Measurements from ENCODE around the gene ATP5PD. TPM values are rescaled to one million over a fixed set of nuclear protein-coding genes. Genes with fewer than 3 reads are reported as not detected.

Gene ATP5PD
- total RNA-seq, 1 experiment from 2014 or later = 383 TPM

GRCh38 chr17:75079023-75079373 lies 32.2 kb upstream of the ATP5PD start (continued):
- TF ChIP-seq IRF2 (CRISPR knock-in tag; IDR thresholded peaks at IDR 0.05; ENCODE audit: borderline replicate concordance, low read depth) = no peak
- no peak for TF ChIP-seq ZNF512 (CRISPR knock-in tag; IDR thresholded peaks at IDR 0.05; ENCODE audit: borderline replicate concordance)

GRCh38 chr17:75078284-75079022 lies 31.7 kb upstream of the ATP5PD start:
- TF ChIP-seq MYBL2 (CRISPR knock-in tag; IDR thresholded peaks at IDR 0.05) (no peak), NFYB (CRISPR knock-in tag; conservative IDR thresholded peaks at IDR 0.05; ENCODE audit: low read depth) (no peak), ZNF512 (CRISPR knock-in tag; IDR thresholded peaks at IDR 0.05; ENCODE audit: borderline replicate concordance) (no peak), SP1 (CRISPR knock-in tag; conservative IDR thresholded peaks at IDR 0.05) (no peak), FOXP1 (CRISPR knock-in tag; IDR thresholded peaks at IDR 0.05; ENCODE audit: borderline replicate concordance) (no peak), MXD4 (CRISPR knock-in tag; IDR thresholded peaks at IDR 0.05; ENCODE audit: borderline replicate concordance) (no peak)
- TF ChIP-seq, protein P1, sequence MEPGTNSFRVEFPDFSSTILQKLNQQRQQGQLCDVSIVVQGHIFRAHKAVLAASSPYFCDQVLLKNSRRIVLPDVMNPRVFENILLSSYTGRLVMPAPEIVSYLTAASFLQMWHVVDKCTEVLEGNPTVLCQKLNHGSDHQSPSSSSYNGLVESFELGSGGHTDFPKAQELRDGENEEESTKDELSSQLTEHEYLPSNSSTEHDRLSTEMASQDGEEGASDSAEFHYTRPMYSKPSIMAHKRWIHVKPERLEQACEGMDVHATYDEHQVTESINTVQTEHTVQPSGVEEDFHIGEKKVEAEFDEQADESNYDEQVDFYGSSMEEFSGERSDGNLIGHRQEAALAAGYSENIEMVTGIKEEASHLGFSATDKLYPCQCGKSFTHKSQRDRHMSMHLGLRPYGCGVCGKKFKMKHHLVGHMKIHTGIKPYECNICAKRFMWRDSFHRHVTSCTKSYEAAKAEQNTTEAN (CRISPR knock-in tag; IDR thresholded peaks at IDR 0.05) = no peak
- TF ChIP-seq, protein P2, sequence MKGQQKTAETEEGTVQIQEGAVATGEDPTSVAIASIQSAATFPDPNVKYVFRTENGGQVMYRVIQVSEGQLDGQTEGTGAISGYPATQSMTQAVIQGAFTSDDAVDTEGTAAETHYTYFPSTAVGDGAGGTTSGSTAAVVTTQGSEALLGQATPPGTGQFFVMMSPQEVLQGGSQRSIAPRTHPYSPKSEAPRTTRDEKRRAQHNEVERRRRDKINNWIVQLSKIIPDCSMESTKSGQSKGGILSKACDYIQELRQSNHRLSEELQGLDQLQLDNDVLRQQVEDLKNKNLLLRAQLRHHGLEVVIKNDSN (CRISPR knock-in tag; IDR thresholded peaks at IDR 0.05) = no peak
- no peaks in the 10 kb centered on the region for H3K9me3 Mint-ChIP-seq
- POLR2A ChIA-PET = interaction anchor here (1.3 to 1.9 kb wide), 2 partner anchors 8 to 10 kb away, joined by 4 to 6 read pairs; partner anchors contain the start of gene SLC16A5
- no peaks in the 10 kb centered on the region for H3K36me3 Mint-ChIP-seq
- peaks cover 12% of the 10 kb centered on the region for H3K27me3 Mint-ChIP-seq (ENCODE audit: low read depth)
- ATAC-seq = no peak
- no peak overlapping the region for H3K4me3 Mint-ChIP-seq
- peaks cover 31% of the 10 kb centered on the region for H3K4me1 Mint-ChIP-seq
- CTCF ChIA-PET = interaction anchor here (0.6 to 3.1 kb wide), 12 partner anchors 9 to 162 kb away, joined by 3 to 13 read pairs (median 8); partner anchors contain the start of gene SLC16A5
- 0 out of 2 replicates have a peak overlapping the region, but pooled peaks have one; percentile 41 for H3K27ac Mint-ChIP-seq
- no peak for DNase-seq (ENCODE audit: low spot score)

DNA sequence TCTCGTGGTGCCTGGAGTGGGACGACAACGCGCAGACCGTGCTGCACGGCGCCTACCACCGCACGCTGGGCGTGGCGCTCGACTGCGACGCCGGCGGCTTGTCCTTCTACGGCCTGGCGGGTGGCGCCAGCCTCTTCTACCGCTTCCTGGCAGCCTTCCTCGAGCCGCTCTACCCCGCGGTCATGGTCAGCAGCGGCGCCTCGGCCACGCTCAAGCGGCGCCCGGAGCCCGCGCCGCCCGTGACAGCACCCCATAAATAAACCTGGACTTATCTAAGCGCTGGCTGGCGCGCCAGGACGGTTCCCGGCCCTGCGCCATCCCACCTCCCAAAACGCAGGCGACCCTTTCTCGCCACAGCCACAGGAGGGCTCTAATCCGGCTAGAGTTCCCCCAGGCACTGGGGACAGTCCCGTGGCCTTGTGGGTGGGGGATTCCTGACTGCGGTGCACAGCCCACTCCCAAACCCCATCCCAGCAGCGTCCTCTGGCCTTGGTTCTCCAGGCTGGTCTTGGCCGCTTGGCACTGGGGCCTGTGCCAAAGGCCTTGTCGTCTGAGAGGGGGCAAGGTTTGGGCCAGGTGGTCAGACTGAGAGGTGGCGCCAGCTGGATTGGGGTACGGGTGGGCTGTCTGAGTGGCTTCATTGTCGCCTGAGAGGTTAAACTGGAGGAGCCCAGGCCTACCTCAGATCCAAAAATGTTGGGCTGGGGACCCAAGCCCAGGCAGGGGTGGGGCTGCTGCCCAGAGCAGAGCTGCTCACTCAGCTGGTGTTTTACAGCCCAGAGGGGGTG lies 30.9 kb upstream of the ATP5PD start:
- Mint-ChIP-seq H3K27ac (no peak overlapping the region), H3K4me1 (peaks cover 28% of the 10 kb centered on the region), H3K9me3 (no peaks in the 10 kb centered on the region), H3K36me3 (no peaks in the 10 kb centered on the region), H3K4me3 (peak overlapping the region; percentile 54), H3K27me3 (ENCODE audit: low read depth) (peaks cover 12% of the 10 kb centered on the region)
- TF ChIP-seq GABPB1 (CRISPR knock-in tag; IDR thresholded peaks at IDR 0.05) (peak; percentile 22; the same call in 1 of the 2 replicates), RELA (CRISPR knock-in tag; IDR thresholded peaks at IDR 0.05; ENCODE audit: borderline replicate concordance) (0 out of 2 replicates have a peak, but pooled peaks have one; percentile 0), SP1 (CRISPR knock-in tag; conservative IDR thresholded peaks at IDR 0.05) (peak; percentile 18; the same call in 1 of the 2 replicates)
- TF ChIP-seq, protein P3, sequence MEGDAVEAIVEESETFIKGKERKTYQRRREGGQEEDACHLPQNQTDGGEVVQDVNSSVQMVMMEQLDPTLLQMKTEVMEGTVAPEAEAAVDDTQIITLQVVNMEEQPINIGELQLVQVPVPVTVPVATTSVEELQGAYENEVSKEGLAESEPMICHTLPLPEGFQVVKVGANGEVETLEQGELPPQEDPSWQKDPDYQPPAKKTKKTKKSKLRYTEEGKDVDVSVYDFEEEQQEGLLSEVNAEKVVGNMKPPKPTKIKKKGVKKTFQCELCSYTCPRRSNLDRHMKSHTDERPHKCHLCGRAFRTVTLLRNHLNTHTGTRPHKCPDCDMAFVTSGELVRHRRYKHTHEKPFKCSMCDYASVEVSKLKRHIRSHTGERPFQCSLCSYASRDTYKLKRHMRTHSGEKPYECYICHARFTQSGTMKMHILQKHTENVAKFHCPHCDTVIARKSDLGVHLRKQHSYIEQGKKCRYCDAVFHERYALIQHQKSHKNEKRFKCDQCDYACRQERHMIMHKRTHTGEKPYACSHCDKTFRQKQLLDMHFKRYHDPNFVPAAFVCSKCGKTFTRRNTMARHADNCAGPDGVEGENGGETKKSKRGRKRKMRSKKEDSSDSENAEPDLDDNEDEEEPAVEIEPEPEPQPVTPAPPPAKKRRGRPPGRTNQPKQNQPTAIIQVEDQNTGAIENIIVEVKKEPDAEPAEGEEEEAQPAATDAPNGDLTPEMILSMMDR (IDR thresholded peaks at IDR 0.05) = no peak
- DNase-seq (ENCODE audit: low spot score) (peak; percentile 51), ATAC-seq (peak; percentile 51)
- ChIA-PET CTCF (interaction anchor here (1.1 to 3.1 kb wide), 16 partner anchors 10 to 163 kb away, joined by 4 to 16 read pairs (median 10); partner anchors contain the start of genes NT5C and SLC16A5), POLR2A (interaction anchor here (0.5 to 1.9 kb wide), 5 partner anchors 9 to 106 kb away, joined by 3 to 6 read pairs (median 3); partner anchors contain the start of genes NT5C and SLC16A5)

Measured in WTC11 (cell line).